ENCODE measurements around the gene CDK2AP2.
"Not testable (repeated sequence)": the region's sequence is repeated elsewhere in the genome, so short reads cannot be mapped to it uniquely, and the experiment has no call there.

The CDK2AP2 gene

GRCh38 chr11:67468759-67469507 is 39.0 kb downstream of the CDK2AP2 start, which contains the start of gene TMEM134:
Gene TMEM134, minus strand, starts transcription at chr11:67469251. Its CDS starts 59 bp downstream, at chr11:67469192.
- peak within 1 kb of the TSS; percentile 84 for H3K4me3 ChIP-seq (ENCODE audit: low read depth, low read length)
- peak; percentile 67 for TF ChIP-seq CTCF (IDR thresholded peaks at IDR 0.05; ENCODE audit: insufficient read depth, low read depth, low read length, missing control alignments)
- peak; percentile 97 for DNase-seq (ENCODE audit: low read depth)

- H3K4me3 ChIP-seq (ENCODE audit: low read depth, low read length): peak overlapping the region; percentile 61
- DNase-seq (ENCODE audit: low read depth): no peak
- TF ChIP-seq CTCF (IDR thresholded peaks at IDR 0.05; ENCODE audit: insufficient read depth, low read depth, low read length, missing control alignments): no peak
Observed at GRCh38 chr11:67468456-67468758, 39.6 kb downstream of the CDK2AP2 start.

GRCh38 chr11:67468056-67468455 is 39.9 kb downstream of the CDK2AP2 start:
- TF ChIP-seq CTCF (IDR thresholded peaks at IDR 0.05; ENCODE audit: insufficient read depth, low read depth, low read length, missing control alignments): no peak
- H3K4me3 ChIP-seq (ENCODE audit: low read depth, low read length): peak overlapping the region; percentile 61
- DNase-seq (ENCODE audit: low read depth): no peak

GRCh38 chr11:67466962-67467771 is 40.8 kb downstream of the CDK2AP2 start:
- H3K4me3 ChIP-seq (ENCODE audit: low read depth, low read length): no peak overlapping the region
- no peak for DNase-seq (ENCODE audit: low read depth)
- TF ChIP-seq CTCF (IDR thresholded peaks at IDR 0.05; ENCODE audit: insufficient read depth, low read depth, low read length, missing control alignments): no peak

- DNase-seq (ENCODE audit: low read depth): no peak
- no peak overlapping the region for H3K4me3 ChIP-seq (ENCODE audit: low read depth, low read length)
- no peak for TF ChIP-seq CTCF (IDR thresholded peaks at IDR 0.05; ENCODE audit: insufficient read depth, low read depth, low read length, missing control alignments)
Observed at GRCh38 chr11:67466367-67466766, 41.6 kb downstream of the CDK2AP2 start.

- not testable (repeated sequence) for DNase-seq (ENCODE audit: low read depth)
- peak overlapping the region; percentile 77 for H3K4me3 ChIP-seq (ENCODE audit: low read depth, low read length)
Observed at GRCh38 chr11:67465530-67465929, 42.4 kb downstream of the CDK2AP2 start.

- no peak for TF ChIP-seq CTCF (IDR thresholded peaks at IDR 0.05; ENCODE audit: insufficient read depth, low read depth, low read length, missing control alignments)
Observed at GRCh38 chr11:67465189-67465510, 42.8 kb downstream of the CDK2AP2 start.

More at GRCh38 chr11:67465189-67465510, 42.8 kb downstream of the CDK2AP2 start:
- DNase-seq (ENCODE audit: low read depth): no peak
- peak overlapping the region; percentile 77 for H3K4me3 ChIP-seq (ENCODE audit: low read depth, low read length)
